K562 treated with DMSO at 1 percent for 4 hours (cell line): Measurements from ENCODE around the gene DOK5. TPM values are rescaled to one million over a fixed set of nuclear protein-coding genes. Genes with fewer than 3 reads are reported as not detected.

ENCODE experiments used
- total RNA-seq: library from RNA; unstranded; fragments of 300-600 nt; gene quantifications from 2 replicates; pipeline ENCODE4 v1.2.3, GENCODE V29; 2022; ENCODE audit not compliant: insufficient read depth

The DOK5 gene
- total RNA-seq, result not detected in 2 replicates

GRCh38 chr20:54475334-54476168 is at the start of gene DOK5:
Gene DOK5, plus strand, starts transcription at chr20:54475593. Its CDS starts 354 bp downstream, at chr20:54475947.

